ENCODE measurements around the gene IL7R.

Gene IL7R

GRCh38 chr5:35904443-35905132 is 47.9 kb downstream of the IL7R start:
- DNase-seq (ENCODE audit: low spot score): no peak

- peak; percentile 65 for DNase-seq (ENCODE audit: low spot score)
These were observed 51.5 kb downstream of the IL7R start for GRCh38 chr5:35908228-35908627.

GRCh38 chr5:35908814-35909213 is 52.1 kb downstream of the IL7R start:
- DNase-seq (ENCODE audit: low spot score): peak; percentile 22

- DNase-seq (ENCODE audit: low spot score): no peak
These were observed 62.5 kb downstream of the IL7R start for GRCh38 chr5:35919191-35919590.

GRCh38 chr5:35920890-35921289 is 64.2 kb downstream of the IL7R start:
- no peak for DNase-seq (ENCODE audit: low spot score)

- DNase-seq (ENCODE audit: low spot score): peak; percentile 32
These were observed 65.2 kb downstream of the IL7R start for GRCh38 chr5:35921930-35922329.

- DNase-seq (ENCODE audit: low spot score): no peak
These were observed 65.8 kb downstream of the IL7R start for GRCh38 chr5:35922468-35922867.

- no peak for DNase-seq (ENCODE audit: low spot score)
These were observed 67.6 kb downstream of the IL7R start for GRCh38 chr5:35924122-35924949.

- peak; percentile 63 for DNase-seq (ENCODE audit: low spot score)
These were observed 68.4 kb downstream of the IL7R start for GRCh38 chr5:35924950-35925722.

GRCh38 chr5:35926389-35927051 is 69.8 kb downstream of the IL7R start:
- DNase-seq (ENCODE audit: low spot score): peak; percentile 84
